Measurements from ENCODE around the gene VAV1.
A peak's percentile ranks its signal among the peaks of the same experiment; 100 is the strongest.
"Not testable (repeated sequence)": the region's sequence is repeated elsewhere in the genome, so short reads cannot be mapped to it uniquely, and the experiment has no call there.

The VAV1 gene

DNA sequence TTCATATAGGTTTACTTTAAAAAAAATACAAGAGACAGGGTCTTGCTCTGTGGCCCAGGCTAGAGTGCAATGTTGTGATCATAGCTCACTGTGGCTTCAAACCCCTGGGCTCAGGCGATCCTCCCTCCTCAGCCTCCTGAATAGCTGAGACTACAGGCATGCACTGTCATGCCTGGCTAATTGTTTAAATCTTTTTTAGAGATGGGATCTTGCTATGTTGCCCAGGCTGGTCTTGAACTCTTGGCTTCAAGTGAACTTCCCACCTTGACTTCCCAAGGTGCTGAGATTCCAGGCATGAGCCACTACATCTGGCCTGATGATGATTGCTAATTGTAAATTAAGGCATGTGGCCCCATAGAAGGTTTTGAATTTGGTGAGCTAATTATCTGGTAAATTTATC is 79.5 kb downstream of the VAV1 start:
- DNase-seq (ENCODE audit: low spot score), result no peak

DNA sequence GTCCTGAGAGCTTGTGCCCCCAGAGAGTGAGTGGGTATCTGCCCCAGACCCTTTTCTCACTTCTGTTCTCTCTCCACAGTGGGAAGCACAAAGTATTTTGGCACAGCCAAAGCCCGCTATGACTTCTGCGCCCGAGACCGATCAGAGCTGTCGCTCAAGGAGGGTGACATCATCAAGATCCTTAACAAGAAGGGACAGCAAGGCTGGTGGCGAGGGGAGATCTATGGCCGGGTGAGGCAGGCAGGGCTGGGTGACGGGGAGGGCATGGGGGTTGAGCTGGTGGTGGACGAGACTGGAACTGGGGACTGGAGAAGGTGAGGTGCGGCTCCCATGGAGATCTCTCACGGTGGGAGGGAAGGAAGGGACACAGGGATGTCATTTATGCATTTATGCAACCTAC is 81.4 kb downstream of the VAV1 start:
- no peak for DNase-seq (ENCODE audit: low spot score)

DNA sequence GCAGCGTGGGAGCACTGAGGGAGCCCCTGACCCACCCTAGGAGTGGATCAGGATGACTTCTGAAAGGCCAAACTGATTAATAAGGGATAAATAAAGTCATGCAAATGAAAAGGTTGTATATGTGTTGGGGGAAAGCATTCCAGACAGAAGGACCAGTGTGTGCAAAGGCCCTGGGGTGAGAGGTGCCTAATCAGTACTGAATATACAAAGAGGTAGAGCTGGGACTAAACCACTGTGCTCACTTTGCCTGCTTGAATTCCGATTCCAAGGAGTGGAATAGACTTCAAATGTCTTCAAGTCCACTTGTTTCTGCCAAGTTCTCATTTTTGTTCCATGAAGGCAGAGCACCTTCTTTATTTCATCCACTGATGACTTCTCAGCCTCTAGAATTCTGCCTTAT is 82.2 kb downstream of the VAV1 start:
- DNase-seq (ENCODE audit: low spot score), result no peak

DNA sequence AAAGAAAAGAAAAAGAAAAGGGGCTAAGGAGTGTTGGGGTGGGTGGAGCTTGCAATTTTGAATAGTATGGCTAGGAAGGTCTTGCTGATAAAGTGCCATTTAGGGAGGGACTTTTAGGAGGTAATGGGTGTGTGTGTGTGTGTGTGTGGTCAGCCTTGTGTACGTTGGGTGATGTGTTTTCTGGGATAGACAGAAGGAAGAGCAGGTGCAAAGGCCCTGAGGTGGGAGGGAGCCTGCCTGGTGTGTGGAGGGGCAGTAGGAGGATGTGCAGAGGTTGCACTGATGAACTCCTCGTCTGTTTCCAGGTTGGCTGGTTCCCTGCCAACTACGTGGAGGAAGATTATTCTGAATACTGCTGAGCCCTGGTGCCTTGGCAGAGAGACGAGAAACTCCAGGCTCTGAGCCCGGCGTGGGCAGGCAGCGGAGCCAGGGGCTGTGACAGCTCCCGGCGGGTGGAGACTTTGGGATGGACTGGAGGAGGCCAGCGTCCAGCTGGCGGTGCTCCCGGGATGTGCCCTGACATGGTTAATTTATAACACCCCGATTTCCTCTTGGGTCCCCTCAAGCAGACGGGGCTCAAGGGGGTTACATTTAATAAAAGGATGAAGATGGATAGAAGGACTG is 84.4 kb downstream of the VAV1 start:
- DNase-seq (ENCODE audit: low spot score), result no peak

DNA sequence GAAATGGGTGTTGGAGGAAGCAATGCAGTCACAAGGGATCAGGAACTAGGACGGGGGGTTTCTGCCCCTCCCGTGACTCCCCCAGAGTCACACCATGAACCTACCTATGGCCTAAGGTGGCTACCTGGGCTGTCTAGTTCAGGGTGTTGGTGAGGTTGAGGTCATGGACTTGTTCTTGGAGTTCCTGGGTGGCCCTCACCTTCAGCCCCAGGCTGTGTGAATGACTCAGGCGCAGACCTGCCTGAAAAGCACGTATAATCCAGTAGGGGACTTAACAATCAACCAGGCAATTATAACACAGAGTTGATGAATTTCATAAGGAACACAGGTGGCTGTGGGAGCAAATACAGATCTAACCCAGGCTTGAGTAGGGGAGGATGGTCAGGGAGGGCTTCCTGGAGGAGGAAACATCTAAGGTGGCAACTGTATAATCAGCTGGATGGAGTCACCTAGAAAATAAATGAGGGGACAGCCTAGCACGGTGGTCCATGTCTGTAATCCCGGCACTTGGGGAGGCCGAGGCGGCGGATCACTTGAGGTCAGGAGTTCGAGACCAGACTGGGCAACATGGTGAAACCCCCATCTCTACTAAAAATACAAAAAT is 89.3 kb downstream of the VAV1 start:
- DNase-seq (ENCODE audit: low spot score), result no peak

DNA sequence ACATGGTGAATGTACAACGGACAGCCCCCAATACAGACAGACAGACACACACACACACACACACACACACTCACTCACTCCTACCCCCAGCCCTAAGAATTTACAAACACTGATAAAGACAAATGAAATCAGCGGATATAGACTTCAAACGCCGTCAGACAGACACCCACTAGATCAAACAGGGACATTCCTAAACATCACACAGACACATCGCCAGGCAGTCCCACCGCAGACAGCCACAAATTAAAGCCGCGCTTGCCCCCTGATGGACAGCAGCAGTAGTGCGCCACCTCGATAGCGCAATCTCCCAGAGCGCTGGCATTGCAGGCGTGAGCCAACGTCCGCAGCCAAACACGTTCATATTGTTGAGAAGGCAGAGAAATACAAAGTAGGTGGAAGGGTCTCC is 90.2 kb downstream of the VAV1 start:
- peak; percentile 87 for DNase-seq (ENCODE audit: low spot score)

DNA sequence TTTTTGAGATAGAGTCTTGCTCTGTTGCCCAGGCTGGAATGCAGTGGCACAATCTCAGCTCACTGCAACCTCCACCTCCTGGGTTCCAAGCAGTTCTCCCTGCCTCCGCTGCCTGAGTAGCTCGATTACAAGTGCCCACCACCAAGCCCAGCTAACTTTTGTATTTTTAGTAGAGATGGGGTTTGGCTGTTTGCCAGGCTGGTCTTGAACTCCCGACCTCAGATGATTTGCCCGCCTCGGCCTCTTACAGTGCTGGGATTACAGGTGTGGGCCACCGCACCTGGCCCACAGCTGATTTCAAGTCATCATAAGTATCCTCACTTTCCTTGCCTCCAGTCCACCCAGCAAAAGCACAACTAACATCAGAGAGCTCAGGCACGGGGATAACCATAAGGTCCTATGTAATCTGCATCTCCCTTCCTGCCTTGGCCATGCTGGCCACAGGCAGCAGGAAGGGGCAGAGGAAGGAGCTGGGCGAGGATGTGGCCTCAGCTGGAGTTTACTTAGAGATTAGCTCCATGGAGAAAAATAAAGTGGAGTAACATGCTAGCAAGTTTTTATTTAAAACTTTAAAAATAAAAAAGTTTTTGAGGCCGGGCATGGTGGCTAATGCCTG is 91.9 kb downstream of the VAV1 start:
- DNase-seq (ENCODE audit: low spot score), result no peak

DNA sequence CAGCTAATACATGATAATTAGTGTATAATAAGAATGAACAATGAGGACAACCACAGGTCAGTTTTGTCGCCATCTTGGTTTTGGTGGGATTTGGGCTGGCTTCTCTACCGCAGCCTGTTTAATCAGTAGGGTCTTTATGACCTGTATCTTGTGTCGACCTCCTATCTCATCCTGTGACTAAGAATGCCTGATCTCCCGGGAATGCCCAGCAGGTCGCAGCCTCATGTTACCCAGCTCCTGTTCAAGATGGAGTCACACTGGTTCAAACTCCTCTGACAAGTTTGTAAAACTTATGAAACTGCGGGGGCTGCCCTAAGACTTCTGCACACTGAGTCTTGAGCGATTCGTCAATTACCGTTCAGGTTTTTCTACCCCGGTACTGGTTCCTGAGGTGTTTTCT is 93.3 kb downstream of the VAV1 start:
- no peak for DNase-seq (ENCODE audit: low spot score)

DNA sequence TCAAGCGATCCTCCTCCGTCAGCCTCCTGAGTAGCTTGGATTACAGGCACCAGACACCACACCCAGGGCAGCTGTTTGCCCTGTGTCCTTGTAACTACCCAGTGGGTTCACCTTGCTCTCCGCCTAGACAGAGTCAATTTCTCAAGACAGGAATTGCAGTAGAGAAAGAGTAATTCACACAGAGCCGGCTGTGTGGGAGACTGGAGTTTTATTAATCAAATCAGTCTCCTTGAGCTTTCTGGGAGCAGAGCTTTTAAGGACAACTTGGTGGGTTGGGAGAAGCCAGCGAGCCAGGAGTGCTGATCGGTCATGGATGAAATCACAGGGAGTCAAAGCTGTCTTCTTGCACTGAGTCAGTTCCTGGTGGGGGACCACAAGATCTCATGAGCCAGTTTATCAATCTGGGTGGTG is 94.2 kb downstream of the VAV1 start:
- DNase-seq (ENCODE audit: low spot score), result no peak

DNA sequence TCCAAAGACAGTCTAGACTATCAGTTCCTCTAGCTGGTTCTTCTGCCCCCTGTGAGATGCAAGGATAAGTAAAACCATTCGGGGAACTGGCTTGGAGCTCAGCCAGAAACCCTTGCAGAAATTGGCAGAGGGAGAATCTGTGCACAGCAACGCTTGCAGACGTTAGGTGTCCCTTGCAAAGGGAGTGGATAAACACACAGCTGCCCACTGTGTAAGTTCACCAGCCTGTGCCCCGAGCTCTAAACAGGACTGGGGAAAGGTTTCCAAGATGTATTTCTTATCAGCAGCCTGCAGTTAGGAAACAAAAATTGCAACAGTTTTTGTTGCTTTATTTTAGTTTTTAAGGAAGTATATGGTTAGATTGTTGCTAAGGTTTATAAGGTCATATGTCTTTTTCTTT is 95.8 kb downstream of the VAV1 start:
- DNase-seq (ENCODE audit: low spot score), result no peak

DNA sequence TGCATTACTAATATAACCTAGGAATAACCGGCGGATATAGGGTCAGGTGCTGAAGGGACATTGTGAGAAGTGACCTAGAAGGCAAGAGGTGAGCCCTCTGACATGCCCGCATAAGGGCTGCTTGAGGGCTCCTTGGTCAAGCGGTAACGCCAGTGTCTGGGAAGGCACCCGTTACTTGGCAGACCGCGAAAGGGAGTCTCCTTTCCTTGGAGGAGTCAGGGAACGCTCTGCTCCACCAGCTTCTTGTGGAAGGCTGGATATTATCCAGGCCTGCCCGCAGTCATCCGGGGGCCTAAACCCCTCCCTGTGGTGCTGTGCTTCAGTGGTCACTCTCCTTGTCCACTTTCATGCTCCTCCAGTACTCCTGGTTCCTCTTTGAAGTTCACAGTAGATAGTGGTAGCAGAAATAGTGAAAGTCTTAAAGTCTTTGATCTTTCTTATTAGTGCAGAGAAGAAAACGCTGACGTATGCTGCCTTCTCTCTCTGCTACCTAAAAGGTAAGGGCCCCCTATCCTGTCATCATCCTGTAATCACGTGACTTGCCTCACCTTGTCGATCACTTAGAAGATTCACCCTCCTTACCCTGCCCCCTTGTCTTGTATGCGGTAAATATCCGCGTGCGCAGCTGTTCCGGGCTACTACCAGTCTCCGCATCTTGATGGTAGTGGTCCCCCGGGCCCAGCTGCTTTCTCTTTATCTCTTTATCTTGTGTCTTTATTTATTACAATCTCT is 96.8 kb downstream of the VAV1 start:
- not testable (repeated sequence) for DNase-seq (ENCODE audit: low spot score)

DNA sequence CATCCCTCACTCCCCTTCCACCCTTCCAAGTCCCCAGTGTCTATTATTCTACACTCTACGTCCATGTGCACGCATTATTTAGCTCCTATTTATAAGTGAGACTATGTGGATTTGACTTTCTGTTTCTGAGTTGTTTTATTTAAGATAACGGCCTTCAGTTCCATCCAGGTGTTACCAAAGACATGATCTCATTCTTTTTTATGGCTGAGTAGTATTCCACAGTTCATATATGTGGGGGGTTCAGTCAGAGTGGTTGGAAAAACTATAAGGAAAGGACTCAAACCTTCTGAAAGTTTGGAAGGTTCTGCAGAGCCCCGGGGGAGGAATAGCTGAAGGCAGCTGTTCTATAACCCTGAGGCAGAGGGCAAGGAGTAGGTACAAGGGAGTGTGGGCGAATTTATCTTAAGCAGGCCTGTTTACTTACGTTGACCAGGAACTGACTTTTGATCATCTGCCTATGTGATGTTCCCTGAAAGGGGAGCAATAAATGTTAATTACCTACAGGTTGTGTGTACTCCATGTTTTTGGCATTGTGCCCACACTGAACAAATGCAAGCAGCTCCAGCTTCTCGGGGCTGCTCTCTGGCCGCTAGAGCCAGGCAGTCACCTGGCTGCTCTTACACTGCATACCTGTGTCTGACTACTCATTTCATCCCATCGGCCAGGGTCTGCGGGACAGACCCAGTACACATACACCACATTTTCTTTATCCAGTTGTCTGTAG is 101.4 kb downstream of the VAV1 start:
- DNase-seq (ENCODE audit: low spot score), result no peak

DNA sequence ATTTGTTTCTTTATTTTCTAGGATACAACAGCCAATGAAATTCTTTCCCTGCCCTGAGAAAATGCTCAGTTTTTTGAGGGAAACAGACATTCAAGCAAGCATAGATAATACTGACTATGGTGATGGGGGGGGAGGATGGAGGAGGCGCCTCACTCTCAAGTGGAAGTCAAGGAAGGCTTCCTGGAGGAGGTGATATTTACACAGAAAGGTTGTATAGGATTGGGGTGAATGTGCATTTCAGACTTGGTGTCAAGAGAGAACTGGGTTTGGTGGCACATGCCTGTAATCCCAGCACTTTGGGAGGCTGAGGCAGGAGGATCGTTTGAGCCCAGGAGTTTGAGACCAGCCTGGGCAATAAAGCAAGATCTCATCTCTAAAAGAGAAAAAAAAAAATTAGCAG is 102.7 kb downstream of the VAV1 start:
- no peak for DNase-seq (ENCODE audit: low spot score)

DNA sequence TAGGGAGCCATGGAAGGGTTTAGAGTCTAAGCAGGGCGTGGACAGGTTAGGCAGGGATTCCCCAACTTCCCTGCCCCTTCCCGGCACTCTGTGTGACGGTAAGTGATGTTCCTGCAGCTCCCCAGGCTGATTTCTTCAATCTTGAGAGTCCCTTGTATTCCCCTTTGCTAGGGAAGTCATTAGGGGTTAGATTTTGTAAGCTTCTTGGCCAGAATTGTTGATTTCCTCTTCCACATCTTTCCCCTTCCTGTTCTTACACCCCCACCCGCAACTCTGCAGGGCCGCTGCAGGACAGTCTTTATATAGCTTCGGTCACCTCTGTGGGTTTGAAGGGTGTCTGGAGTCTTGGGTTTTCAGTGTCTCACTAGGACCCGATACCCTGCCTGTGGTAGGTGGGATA is 104.2 kb downstream of the VAV1 start:
- DNase-seq (ENCODE audit: low spot score), result no peak

DNA sequence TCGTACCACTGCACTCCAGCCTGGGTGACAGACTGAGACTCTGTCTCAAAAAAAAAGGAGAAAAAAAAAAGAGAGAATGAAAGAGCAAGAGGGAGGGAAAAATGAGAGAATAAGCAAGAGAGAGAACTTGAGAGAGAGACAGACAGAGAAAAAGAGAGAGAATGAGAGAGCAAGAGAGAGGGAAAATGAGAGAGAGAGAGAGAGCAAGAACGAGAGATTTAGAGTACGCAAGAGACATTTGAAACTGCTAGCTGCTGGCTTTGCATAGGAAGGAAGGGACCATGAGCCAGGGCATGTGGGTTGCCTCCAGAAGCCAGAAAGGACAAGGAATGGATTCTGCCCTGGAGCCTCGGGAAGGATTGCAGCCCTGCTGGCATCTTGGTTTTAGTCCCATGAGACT is 105.3 kb downstream of the VAV1 start:
- no peak for DNase-seq (ENCODE audit: low spot score)

DNA sequence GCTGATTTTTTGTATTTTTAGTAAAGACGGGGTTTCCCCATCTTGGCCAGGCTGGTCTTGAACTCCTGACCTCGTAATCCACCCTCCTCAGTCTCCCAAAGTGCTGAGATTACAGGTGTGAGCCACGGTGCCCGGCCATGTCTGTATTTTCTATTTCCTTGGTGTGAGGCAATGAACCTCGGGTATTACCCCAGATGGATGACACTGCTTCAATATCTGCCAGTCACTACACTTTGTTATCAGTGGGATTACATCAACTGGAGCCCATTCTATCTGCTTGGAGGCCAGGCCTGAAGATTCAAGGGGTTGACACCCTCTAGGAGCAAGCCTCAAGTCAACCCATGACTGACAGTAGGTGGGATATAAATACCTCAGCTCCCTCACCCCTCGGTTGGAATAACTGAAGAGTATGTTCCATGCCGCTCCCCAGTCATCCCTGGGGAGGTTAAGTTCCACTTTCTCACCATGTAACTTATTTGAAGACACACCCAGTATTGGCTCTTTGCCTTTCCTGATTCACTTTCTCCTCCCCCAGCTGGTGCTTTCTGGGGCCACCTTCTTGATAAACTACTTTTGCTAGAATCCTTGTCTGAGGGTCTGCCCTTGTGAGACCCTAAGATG is 113.9 kb downstream of the VAV1 start:
- no peak for DNase-seq (ENCODE audit: low spot score)

DNA sequence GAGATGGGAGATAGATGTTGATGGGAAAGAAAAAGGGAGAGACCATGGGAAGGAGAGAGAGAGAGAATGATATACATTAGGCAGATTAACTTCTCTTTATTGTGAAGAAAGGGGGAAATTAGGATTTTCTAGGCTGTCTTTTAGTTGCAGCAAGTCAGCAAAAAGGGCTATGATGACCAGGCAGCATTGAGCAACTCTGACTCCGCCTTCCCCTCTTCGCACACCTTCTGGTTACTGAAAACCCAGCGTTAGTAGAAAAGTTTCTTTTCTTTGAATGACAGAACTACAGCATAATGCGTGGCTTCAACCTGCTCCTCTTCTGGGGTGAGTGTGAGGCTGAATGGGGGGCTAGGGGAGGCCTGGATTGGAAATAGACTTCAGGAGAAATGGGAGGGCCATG is 114.8 kb downstream of the VAV1 start, which contains the start of gene ADGRE1:
ADGRE1 (plus strand) TSS at position 264 of the 400 bp plus-strand sequence; CDS start at position 294, 30 bp downstream.
- no peak for DNase-seq (ENCODE audit: low spot score)

DNA sequence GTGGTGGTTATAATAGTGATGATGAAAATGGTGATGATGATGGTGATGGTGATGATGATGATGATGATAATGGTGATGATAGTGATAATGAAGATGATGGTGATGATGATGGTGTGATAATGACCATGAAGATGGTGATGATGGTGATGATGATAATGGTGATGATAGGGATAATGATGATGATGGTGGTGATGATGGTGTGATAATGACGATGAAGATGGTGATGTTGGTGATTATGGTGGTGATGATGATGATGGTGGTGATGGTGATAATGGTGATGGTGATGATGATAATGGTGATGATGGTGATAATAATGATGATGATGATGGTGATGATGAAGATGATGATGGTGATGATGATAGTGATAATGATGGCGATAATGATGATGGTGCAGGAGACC is 116.5 kb downstream of the VAV1 start:
- no peak for DNase-seq (ENCODE audit: low spot score)

DNA sequence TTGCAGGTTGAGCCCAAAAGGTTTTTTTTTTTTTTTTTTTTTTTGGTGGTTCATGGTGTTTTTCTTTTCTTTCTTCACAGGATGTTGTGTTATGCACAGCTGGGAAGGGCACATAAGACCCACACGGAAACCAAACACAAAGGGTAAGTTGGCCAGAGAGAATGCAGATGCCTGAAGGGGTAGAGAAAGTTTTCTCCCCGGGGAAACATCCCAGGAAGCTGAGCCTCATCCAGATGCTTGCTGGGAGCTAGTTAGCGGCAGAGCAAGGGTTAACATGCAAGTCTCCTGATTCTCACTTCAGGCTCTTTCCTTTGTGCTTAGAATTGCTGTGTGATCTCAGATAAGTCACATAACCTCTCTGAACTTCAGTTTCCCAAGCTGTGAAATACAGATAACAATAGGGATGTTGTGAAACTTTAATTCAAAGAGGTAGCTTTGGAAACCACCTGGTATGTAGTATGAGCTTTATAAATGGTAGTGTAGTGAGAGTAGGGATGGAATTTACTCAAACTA is 117.9 kb downstream of the VAV1 start:
- no peak for DNase-seq (ENCODE audit: low spot score)

DNA sequence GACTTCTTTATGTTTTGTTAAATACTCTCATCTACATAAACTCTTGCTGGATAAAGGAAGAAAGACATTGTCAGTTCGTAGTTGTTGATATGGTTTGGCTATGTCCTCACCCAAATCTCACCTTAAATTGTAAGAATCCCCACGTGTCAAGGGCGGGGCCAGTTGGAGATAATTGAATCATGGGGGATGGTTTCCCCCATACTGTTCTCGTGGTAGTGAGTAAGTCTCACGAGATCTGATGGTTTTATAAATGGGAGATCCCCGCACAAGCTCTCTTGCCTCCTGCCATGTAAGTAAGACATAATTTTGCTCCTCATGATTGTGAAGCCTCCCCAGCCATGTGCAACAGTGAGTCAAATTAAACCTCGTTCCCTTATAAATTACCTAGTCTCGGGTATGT is 118.4 kb downstream of the VAV1 start:
- no peak for DNase-seq (ENCODE audit: low spot score)

DNA sequence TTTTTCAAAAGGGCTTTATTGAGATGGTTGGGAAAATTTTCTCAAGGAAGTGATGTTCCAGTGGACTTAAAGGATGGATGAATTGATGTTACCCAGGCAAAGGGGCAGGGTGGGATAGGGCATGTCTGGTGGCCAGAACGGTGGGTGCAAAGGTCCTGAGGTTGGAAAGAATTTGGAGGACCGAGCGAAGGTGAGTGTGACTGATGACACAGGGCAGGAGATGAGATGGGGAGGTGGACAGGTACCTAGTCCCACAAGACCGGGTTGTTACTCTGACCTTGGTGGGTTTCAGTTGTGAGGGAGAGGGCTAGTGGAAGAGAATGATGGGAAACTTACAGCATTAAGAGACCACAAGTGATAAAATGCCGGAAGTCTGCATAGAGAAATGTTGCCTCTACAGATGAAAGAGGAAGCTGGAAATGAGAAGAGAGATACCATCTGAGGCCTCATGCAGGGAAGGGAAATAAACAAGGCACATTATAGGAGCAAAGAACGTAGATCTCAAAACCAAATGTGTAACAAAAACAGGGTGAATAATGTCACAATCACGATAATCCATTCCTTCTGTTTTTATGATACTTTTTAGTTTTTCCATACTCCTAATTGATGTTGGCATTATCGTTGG is 119.4 kb downstream of the VAV1 start:
- DNase-seq (ENCODE audit: low spot score), result no peak
